NCI-H1436 treated with DMSO at 0.1 percent for 48 hours (cell line): ENCODE results near the gene CCSER1.
"Not testable (repeated sequence)": the region's sequence is repeated elsewhere in the genome, so short reads cannot be mapped to it uniquely, and the experiment has no call there.

Experiments used
- DNase-seq: peaks from one replicate; lab custom pipeline; 2025; lab: John Stamatoyannopoulos, UW

The CCSER1 gene

GRCh38 chr4:91170768-91171167 is 1043.6 kb downstream of the CCSER1 start:
- DNase-seq = no peak

- no peak for DNase-seq
Measured at GRCh38 chr4:91171217-91171616, 1044.0 kb downstream of the CCSER1 start.

GRCh38 chr4:91185061-91185460 is 1057.9 kb downstream of the CCSER1 start:
- DNase-seq = not testable (repeated sequence)

- DNase-seq = no peak
Measured at GRCh38 chr4:91198951-91199350, 1071.8 kb downstream of the CCSER1 start.

- DNase-seq = no peak
Measured at GRCh38 chr4:91207535-91207934, 1080.3 kb downstream of the CCSER1 start.

GRCh38 chr4:91212211-91212610 is 1085.0 kb downstream of the CCSER1 start:
- no peak for DNase-seq

- not testable (repeated sequence) for DNase-seq
Measured at GRCh38 chr4:91217831-91218403, 1090.7 kb downstream of the CCSER1 start.

GRCh38 chr4:91220315-91220714 is 1093.1 kb downstream of the CCSER1 start:
- DNase-seq = no peak

GRCh38 chr4:91222014-91222413 is 1094.8 kb downstream of the CCSER1 start:
- no peak for DNase-seq

GRCh38 chr4:91226867-91227266 is 1099.7 kb downstream of the CCSER1 start:
- no peak for DNase-seq

GRCh38 chr4:91228659-91229058 is 1101.5 kb downstream of the CCSER1 start:
- no peak for DNase-seq

- no peak for DNase-seq
Measured at GRCh38 chr4:91233164-91233563, 1106.0 kb downstream of the CCSER1 start.

GRCh38 chr4:91243132-91243531 is 1115.9 kb downstream of the CCSER1 start:
- DNase-seq = no peak

- no peak for DNase-seq
Measured at GRCh38 chr4:91256043-91256442, 1128.8 kb downstream of the CCSER1 start.

- DNase-seq = no peak
Measured at GRCh38 chr4:91256751-91257150, 1129.6 kb downstream of the CCSER1 start.

GRCh38 chr4:91257721-91258120 is 1130.5 kb downstream of the CCSER1 start:
- no peak for DNase-seq

GRCh38 chr4:91258326-91258725 is 1131.1 kb downstream of the CCSER1 start:
- no peak for DNase-seq

GRCh38 chr4:91267543-91267942 is 1140.3 kb downstream of the CCSER1 start:
- DNase-seq = no peak

- not testable (repeated sequence) for DNase-seq
Measured at GRCh38 chr4:91268481-91268880, 1141.3 kb downstream of the CCSER1 start.

GRCh38 chr4:91268913-91269312 is 1141.7 kb downstream of the CCSER1 start:
- DNase-seq = no peak

- DNase-seq = no peak
Measured at GRCh38 chr4:91279899-91280298, 1152.7 kb downstream of the CCSER1 start.

GRCh38 chr4:91280551-91281290 is 1153.5 kb downstream of the CCSER1 start:
- no peak for DNase-seq

- DNase-seq = no peak
Measured at GRCh38 chr4:91282217-91282616, 1155.0 kb downstream of the CCSER1 start.

GRCh38 chr4:91283726-91284230 is 1156.6 kb downstream of the CCSER1 start:
- DNase-seq = no peak
